H1 (cell line): ENCODE measurements around the gene ATOH7. TPM values are rescaled to one million over a fixed set of nuclear protein-coding genes. Genes with fewer than 3 reads are reported as not detected.
"Not testable (repeated sequence)": the region's sequence is repeated elsewhere in the genome, so short reads cannot be mapped to it uniquely, and the experiment has no call there.

Source experiments
- CTCF ChIA-PET: fragments of 300-600 bp; sonication (Branson Sonifier 250); formaldehyde crosslinking; loops from one replicate; lab custom pipeline; 2021; ENCODE audit not compliant: partially characterized antibody; lab: Charles Lee
- POLR2A ChIA-PET: fragments of 300-600 bp; sonication (Branson Sonifier 250); formaldehyde crosslinking; loops from one replicate; lab custom pipeline; 2021; ENCODE audit warnings: inconsistent platforms; ENCODE audit not compliant: partially characterized antibody; lab: Charles Lee
- DNase-seq, 2 experiments: peaks; one replicate each; pipeline versions ENCODE4 v3.0.0 to v3.0.0-alpha.2; 2010 to 2022; ENCODE audit warnings: low spot score in 2 of 2, low read depth in 1 of 2, mixed read lengths in 1 of 2
- FAIRE-seq: peaks from 2 replicates; lab custom pipeline; 2011; peaks lifted over from hg19 to GRCh38; lab: Jason Lieb, UNC
- H2AFZ ChIP-seq: 2 replicates; pipeline ENCODE4 v1.8.1; 2012; ENCODE audit warnings: low read length, inconsistent platforms
- H2AK5ac ChIP-seq: 2 replicates; pipeline ENCODE4 v1.6.1; 2013; ENCODE audit warnings: low read depth, low read length
- H2BK120ac ChIP-seq: replicated peaks from 2 replicates; pipeline ENCODE3; 2013; ENCODE audit warnings: low read depth, low read length, inconsistent platforms
- H2BK12ac ChIP-seq: 2 replicates; pipeline ENCODE4 v1.6.1; 2013; ENCODE audit warnings: low read depth, low read length
- H2BK15ac ChIP-seq: 2 replicates; pipeline ENCODE4 v1.6.1; 2013; ENCODE audit warnings: low read length
- H2BK20ac ChIP-seq: 2 replicates; pipeline ENCODE4 v1.6.1; 2013; ENCODE audit warnings: low read length
- H2BK5ac ChIP-seq: 2 replicates; pipeline ENCODE4 v1.6.1; 2013; ENCODE audit warnings: low read depth, low read length
- H3K14ac ChIP-seq: 2 replicates; pipeline ENCODE4 v1.6.1; 2013; ENCODE audit warnings: inconsistent platforms; ENCODE audit not compliant: insufficient read length
- H3K18ac ChIP-seq: 2 replicates; pipeline ENCODE4 v1.6.1; 2013; ENCODE audit warnings: low read length; ENCODE audit errors: extremely low read depth
- H3K23ac ChIP-seq: 2 replicates; pipeline ENCODE4 v1.6.1; 2013; ENCODE audit warnings: inconsistent platforms; ENCODE audit not compliant: insufficient read length
- H3K23me2 ChIP-seq: 2 replicates; pipeline ENCODE4 v1.6.1; 2013; ENCODE audit warnings: low read depth, low read length
- H3K27ac ChIP-seq: 2 replicates; pipeline ENCODE4 v1.6.1; 2011; ENCODE audit warnings: low read depth, low read length, inconsistent platforms
- H3K27me3 ChIP-seq, 4 experiments: replicated peaks in 1 of 4; 1 replicate in 1 of 4; 2 replicates in 3 of 4; pipeline versions ENCODE4 v1.6.1 to v1.8.1; 2011 to 2013; ENCODE audit warnings: low read length in 3 of 4, mild to moderate bottlenecking in 3 of 4, inconsistent platforms in 2 of 4, mixed read lengths in 2 of 4, moderate library complexity in 1 of 4; ENCODE audit not compliant: control insufficient read depth in 3 of 4, insufficient read depth in 3 of 4; ENCODE audit errors: extremely low read depth in 1 of 4
- H3K36me3 ChIP-seq, 4 experiments: 2 replicates each; pipeline versions ENCODE4 v1.6.1 to v1.8.1; 2011 to 2013; ENCODE audit warnings: mild to moderate bottlenecking in 4 of 4, low read length in 3 of 4, moderate library complexity in 2 of 4, control low read depth in 1 of 4, inconsistent platforms in 1 of 4; ENCODE audit not compliant: insufficient read depth in 4 of 4, control insufficient read depth in 2 of 4
- H3K4ac ChIP-seq: replicated peaks from 2 replicates; pipeline ENCODE3; 2013; ENCODE audit warnings: low read length, low read depth, mixed read lengths, inconsistent platforms; ENCODE audit not compliant: insufficient read length
- H3K4me1 ChIP-seq, 4 experiments: replicated peaks in 1 of 4; 1 replicate in 1 of 4; 2 replicates in 3 of 4; pipeline versions ENCODE4 v1.6.1 to v1.8.1; 2011 to 2013; ENCODE audit warnings: low read length in 3 of 4, inconsistent platforms in 2 of 4, mixed read lengths in 1 of 4; ENCODE audit not compliant: insufficient read depth in 4 of 4, control insufficient read depth in 3 of 4
- H3K4me2 ChIP-seq, 2 experiments: 2 replicates each; pipeline versions ENCODE4 v1.6.1 to v1.8.1; 2011 to 2013; ENCODE audit warnings: low read depth in 2 of 2, low read length in 2 of 2, control low read depth in 1 of 2, inconsistent platforms in 1 of 2, mild to moderate bottlenecking in 1 of 2; ENCODE audit not compliant: insufficient read depth in 1 of 2
- H3K4me3 ChIP-seq, 4 experiments: fragments of 200-600, 300-600 bp in 1 of 4; sonication (generic), shearing (Covaris generic), sonication (Bioruptor Twin) in 1 of 4; 2 replicates each; pipeline versions ENCODE4 v1.5.1 to v1.8.1; 2011 to 2016; ENCODE audit warnings: low read length in 4 of 4, low read depth in 3 of 4, control low read depth in 2 of 4, inconsistent platforms in 2 of 4, mild to moderate bottlenecking in 2 of 4, mixed read lengths in 1 of 4, moderate library complexity in 1 of 4; ENCODE audit not compliant: insufficient read depth in 2 of 4; ENCODE audit errors: extremely low read depth in 1 of 4
- H3K56ac ChIP-seq: replicated peaks from 2 replicates; pipeline ENCODE3; 2013; ENCODE audit warnings: low read depth, mild to moderate bottlenecking, mixed read lengths, low read length, inconsistent platforms; ENCODE audit not compliant: insufficient read length
- H3K79me1 ChIP-seq: 2 replicates; pipeline ENCODE4 v1.6.1; 2013; ENCODE audit warnings: low read depth, low read length, control low read depth
- H3K79me2 ChIP-seq, 2 experiments: 2 replicates each; pipeline versions ENCODE4 v1.6.1 to v1.8.1; 2012 to 2013; ENCODE audit warnings: low read length in 2 of 2, mild to moderate bottlenecking in 2 of 2, inconsistent platforms in 1 of 2; ENCODE audit not compliant: insufficient read depth in 2 of 2, control insufficient read depth in 1 of 2
- H3K9ac ChIP-seq, 4 experiments: replicated peaks in 1 of 4; 1 replicate in 1 of 4; 2 replicates in 3 of 4; pipeline versions ENCODE4 v1.6.1 to v1.8.1; 2011 to 2013; ENCODE audit warnings: low read depth in 3 of 4, low read length in 3 of 4, control low read depth in 2 of 4, mild to moderate bottlenecking in 2 of 4, moderate library complexity in 2 of 4, inconsistent platforms in 1 of 4; ENCODE audit errors: extremely low read depth in 1 of 4
- H3K9me3 ChIP-seq, 2 experiments: 2 replicates each; pipeline versions ENCODE4 v1.6.1 to v1.8.1; 2012 to 2013; ENCODE audit warnings: mild to moderate bottlenecking in 2 of 2, moderate library complexity in 2 of 2, control low read depth in 1 of 2, inconsistent platforms in 1 of 2, low read depth in 1 of 2, low read length in 1 of 2, mixed read lengths in 1 of 2; ENCODE audit not compliant: insufficient read depth in 2 of 2
- H4K20me1 ChIP-seq, 2 experiments: replicated peaks in 1 of 2; 2 replicates each; pipeline versions ENCODE3 to v1.8.1; 2011 to 2013; ENCODE audit warnings: inconsistent platforms in 2 of 2, low read length in 2 of 2, mild to moderate bottlenecking in 1 of 2; ENCODE audit not compliant: insufficient read depth in 2 of 2, control insufficient read depth in 1 of 2
- H4K5ac ChIP-seq: 2 replicates; pipeline ENCODE4 v1.6.1; 2013; ENCODE audit warnings: low read length, low read depth, mixed read lengths, inconsistent platforms; ENCODE audit not compliant: insufficient read length
- H4K8ac ChIP-seq: 2 replicates; pipeline ENCODE4 v1.8.0; 2013; ENCODE audit warnings: mild to moderate bottlenecking, moderate library complexity, low read length, inconsistent platforms; ENCODE audit not compliant: insufficient read depth; ENCODE audit errors: extremely low read depth
- H4K91ac ChIP-seq: replicated peaks from 2 replicates; pipeline ENCODE3; 2013; ENCODE audit warnings: low read length, mixed read lengths, inconsistent platforms; ENCODE audit not compliant: insufficient read length
- WGBS, 2 experiments: shearing (Covaris generic) in 1 of 2; methylation state at CpG; one replicate each; pipeline versions ENCODE4 v1.1.6 to v1.1.7; 2013 to 2015; ENCODE audit warnings: low lambda C conversion rate in 2 of 2, mixed read lengths in 2 of 2, inconsistent platforms in 1 of 2, low coverage in 1 of 2, missing lambda C conversion rate in 1 of 2; ENCODE audit not compliant: insufficient replicate concordance in 2 of 2, insufficient coverage in 1 of 2, insufficient read length in 1 of 2; ENCODE audit errors: extremely low coverage in 1 of 2, missing lambda C conversion rate in 1 of 2; 5-methylcytosine and 5-hydroxymethylcytosine counted together
- polyA plus RNA-seq, 7 experiments: library from polyadenylated mRNA; depleted of rRNA in 3 of 7; stranded (reverse) in 5 of 7; unstranded in 2 of 7; fragments of >200 nt in 5 of 7; fragments of 200-250 nt in 2 of 7; gene quantifications; 1 replicate in 5 of 7; 2 replicates in 1 of 7; 4 replicates in 1 of 7; pipeline versions ENCODE4 v1.2.1 to v1.2.3, GENCODE V29; 2011 to 2013; ENCODE audit warnings: missing spikeins in 2 of 7, mixed read lengths in 2 of 7
- total RNA-seq: library from RNA; stranded (reverse); fragmentation: NEBNext Ultra II Directional; extraction: Animal tissue kit (Norgen Biotek cat#: 25700); gene quantifications from 2 replicates; pipeline ENCODE4 v1.2.1, GENCODE V29; 2021

ATOH7 gene
- total and polyA plus RNA-seq, 2 of the 8 experiments (the other 6 are each of a cell fraction or from before 2014, with no cell fraction given) = 0.39 to 1.0 TPM

- H3K4me2 ChIP-seq, H3K23me2 ChIP-seq, H3K4me3 ChIP-seq: not testable (repeated sequence)
These were observed 45.9 kb upstream of the ATOH7 start for GRCh38 chr10:68277814-68278213.

More at GRCh38 chr10:68277814-68278213, 45.9 kb upstream of the ATOH7 start:
- H4K5ac ChIP-seq, H4K91ac ChIP-seq, H3K4ac ChIP-seq, H4K8ac ChIP-seq, H3K79me1 ChIP-seq, H3K36me3 ChIP-seq, H3K18ac ChIP-seq, H3K27me3 ChIP-seq, H4K20me1 ChIP-seq, H3K9ac ChIP-seq, H3K4me1 ChIP-seq, H3K79me2 ChIP-seq, H2AK5ac ChIP-seq, H2BK120ac ChIP-seq, H2BK12ac ChIP-seq, POLR2A ChIA-PET, DNase-seq, H2BK20ac ChIP-seq, FAIRE-seq, H3K27ac ChIP-seq, H3K14ac ChIP-seq, H2BK5ac ChIP-seq, H3K56ac ChIP-seq, H2BK15ac ChIP-seq, H2AFZ ChIP-seq, H3K23ac ChIP-seq: not testable (repeated sequence)
- 89% methylated on average over 2 of the region's 2 CpGs; no CpG with 5 or more reads in 1 of the 2 experiments for WGBS, 2 experiments
- CTCF ChIA-PET = interaction anchor here (0.8 kb wide), 1 partner anchor 47 kb away, joined by 3 read pairs; no protein-coding TSS in a partner anchor
- peaks cover 14 to 25% of the 10 kb centered on the region in 2 experiments; a peak in 3 of 4 replicates for H3K9me3 ChIP-seq
